GM21619 (cell line): ENCODE measurements around the gene CEP152.

Source experiments
- ATAC-seq: cut with Tn5 transposase; IDR thresholded peaks from one replicate; pipeline ENCODE4 v1.9.1; 2021; ENCODE audit not compliant: unreplicated experiment

Gene CEP152

DNA sequence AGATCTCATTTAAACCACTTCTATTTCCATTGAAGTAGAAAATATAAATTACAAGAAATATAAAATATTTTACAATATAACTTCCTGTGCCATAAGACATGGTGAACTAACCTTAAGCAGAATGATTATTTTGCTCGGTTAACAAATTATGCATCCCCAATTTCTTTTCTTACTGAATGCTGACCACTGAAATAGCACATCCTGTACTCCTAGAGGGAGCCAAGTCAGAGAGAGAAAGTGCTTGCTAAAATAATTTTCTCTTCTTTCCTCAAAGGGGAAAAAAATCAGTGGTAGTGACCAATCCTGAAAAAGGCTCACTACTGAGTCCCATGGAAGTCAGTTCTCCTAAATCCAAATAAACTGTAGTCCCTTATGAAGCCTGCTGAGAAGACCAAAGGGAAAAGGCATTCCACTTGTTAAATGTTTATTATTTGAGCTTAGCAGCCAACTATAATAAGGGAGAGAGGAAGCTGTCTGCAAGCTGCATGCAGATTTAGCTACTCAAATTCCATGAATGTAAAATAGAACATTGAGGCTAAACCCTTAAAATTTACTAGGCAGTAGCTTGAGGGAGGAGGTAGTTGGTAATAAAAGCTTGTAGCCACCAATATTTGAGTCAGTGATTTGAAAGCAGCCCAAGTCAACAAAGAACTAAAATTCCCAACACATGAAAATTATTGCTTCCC lies 33.1 kb downstream of the CEP152 start:
- ATAC-seq = no peak

- no peak for ATAC-seq
Observed at GRCh38 chr15:48775546-48775945, 35.3 kb downstream of the CEP152 start.

GRCh38 chr15:48774484-48774883 lies 36.4 kb downstream of the CEP152 start:
- ATAC-seq = no peak

- no peak for ATAC-seq
Observed at GRCh38 chr15:48766196-48766595, 44.7 kb downstream of the CEP152 start.

GRCh38 chr15:48765022-48765421 lies 45.8 kb downstream of the CEP152 start:
- ATAC-seq = no peak

GRCh38 chr15:48761393-48762158 lies 49.3 kb downstream of the CEP152 start:
- no peak for ATAC-seq

DNA sequence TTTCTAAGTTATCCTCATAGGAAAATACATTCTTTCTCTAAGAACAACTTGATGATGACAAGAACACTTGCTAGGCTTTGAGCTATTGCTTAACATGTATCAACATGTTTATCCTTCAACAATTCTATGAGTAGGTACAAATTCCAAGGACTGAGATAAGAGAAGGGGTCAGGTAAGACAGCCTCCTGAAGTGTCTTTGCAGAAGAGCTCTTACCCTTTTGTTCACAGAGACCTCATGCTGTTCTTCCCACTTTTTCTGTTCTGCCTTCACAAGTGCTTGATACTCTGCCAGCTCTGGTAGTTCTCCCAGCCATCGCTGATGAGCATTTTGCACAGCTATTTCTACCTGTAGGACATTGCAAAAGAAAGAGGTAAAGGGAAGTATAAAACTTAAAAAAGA lies 50.9 kb downstream of the CEP152 start:
- ATAC-seq = no peak

GRCh38 chr15:48757661-48758060 lies 53.2 kb downstream of the CEP152 start:
- no peak for ATAC-seq

- ATAC-seq = no peak
Observed at GRCh38 chr15:48754011-48754410, 56.9 kb downstream of the CEP152 start.

DNA sequence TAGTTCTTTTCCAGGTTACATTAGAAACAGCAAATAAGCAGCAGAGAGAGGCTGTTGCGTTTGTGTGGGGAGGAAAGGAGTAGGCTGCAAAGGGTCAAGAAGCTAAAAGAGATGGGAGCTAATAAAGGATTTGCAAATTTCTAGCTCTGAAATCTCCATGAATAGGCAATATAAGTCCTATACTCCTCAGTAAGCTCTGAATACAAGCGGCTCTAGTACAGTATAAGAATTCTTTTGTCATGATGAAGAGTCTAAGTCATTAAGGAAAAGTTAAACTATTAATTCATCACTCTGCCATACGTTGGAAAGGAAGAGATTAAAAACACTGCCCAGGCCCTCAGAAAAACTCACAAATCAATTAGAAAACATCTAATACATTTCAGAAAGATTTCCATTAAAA lies 59.3 kb downstream of the CEP152 start:
- no peak for ATAC-seq

- no peak for ATAC-seq
Observed at GRCh38 chr15:48748535-48748934, 62.3 kb downstream of the CEP152 start.

- ATAC-seq = no peak
Observed at GRCh38 chr15:48733615-48734014, 77.3 kb downstream of the CEP152 start.

GRCh38 chr15:48730506-48730905 lies 80.4 kb downstream of the CEP152 start:
- no peak for ATAC-seq

GRCh38 chr15:48723969-48724368 lies 86.9 kb downstream of the CEP152 start:
- no peak for ATAC-seq

GRCh38 chr15:48722764-48723661 lies 87.9 kb downstream of the CEP152 start:
- no peak for ATAC-seq

DNA sequence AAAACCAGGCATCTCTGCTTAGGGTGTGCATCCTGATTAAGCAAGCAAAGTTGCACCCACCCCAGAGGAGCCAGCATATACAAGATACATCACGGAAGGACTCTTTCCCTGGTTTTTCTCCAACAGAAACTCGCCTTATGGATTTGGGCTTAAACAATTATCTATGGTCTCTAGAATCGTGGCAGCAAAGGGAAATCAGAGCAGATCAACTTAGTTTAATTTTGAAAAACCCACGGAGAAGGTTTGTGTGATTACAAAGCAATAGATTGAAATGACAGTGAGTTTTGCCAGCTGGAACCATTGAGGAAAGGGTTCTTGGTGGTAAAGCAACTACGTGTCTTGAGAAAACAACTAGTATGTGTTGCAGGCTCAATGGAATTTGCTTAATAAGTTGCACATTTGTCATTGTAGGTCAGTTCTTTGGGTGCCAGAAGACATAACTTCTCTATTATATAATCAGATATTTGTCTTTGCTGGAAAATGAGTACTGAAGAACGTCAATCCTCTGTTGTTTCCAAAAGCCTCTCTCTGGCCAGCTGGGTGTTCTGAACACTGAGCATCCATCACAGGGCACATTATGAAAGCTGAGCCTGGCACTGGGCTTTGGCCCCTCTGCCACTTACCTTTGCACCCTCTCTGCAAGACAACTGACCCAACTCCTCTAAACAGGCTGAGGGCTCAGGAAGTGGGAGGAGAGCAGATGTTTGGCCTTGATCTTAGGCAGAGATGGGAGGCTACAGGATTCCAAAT lies 89.6 kb downstream of the CEP152 start:
- no peak for ATAC-seq

- no peak for ATAC-seq
Observed at GRCh38 chr15:48720646-48721045, 90.2 kb downstream of the CEP152 start.

DNA sequence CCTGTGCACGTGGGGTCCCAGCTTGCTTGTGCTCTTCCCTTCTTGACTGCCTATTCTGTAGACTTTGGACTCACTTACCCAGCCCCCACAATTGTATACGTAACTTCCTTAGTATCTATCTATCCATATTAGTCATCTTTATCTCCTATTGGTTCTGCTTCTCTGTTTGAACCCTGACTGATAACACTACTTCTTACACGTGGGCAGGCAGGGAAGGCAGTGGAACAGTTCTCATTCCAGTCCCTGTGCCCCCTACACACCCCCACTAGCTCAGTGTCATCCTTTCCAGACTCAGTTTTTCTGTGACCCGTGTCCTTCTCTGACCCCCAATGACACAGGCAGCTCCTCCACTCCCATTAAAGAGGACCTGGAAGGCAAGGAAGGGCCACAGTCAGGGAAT lies 91.2 kb downstream of the CEP152 start:
- no peak for ATAC-seq

DNA sequence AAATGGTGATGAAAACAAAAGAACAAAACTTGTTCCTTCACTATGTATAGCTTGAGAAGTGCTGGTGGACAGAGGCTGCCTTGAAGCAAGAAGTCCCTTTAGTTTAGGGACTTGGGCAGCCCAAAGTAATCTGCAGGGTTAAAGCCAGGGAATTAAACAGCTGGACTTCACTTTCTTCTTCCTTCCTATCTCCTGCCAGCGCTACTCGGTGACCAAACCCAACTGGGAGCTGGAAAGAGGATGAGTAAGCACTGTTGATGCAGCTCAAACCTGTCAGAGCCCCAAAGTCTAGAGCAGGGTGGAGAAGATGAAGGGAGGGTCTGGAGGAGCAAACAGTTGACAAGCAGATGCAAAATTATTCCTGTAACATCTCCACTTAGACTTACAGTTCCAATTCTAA lies 92.2 kb downstream of the CEP152 start:
- no peak for ATAC-seq

DNA sequence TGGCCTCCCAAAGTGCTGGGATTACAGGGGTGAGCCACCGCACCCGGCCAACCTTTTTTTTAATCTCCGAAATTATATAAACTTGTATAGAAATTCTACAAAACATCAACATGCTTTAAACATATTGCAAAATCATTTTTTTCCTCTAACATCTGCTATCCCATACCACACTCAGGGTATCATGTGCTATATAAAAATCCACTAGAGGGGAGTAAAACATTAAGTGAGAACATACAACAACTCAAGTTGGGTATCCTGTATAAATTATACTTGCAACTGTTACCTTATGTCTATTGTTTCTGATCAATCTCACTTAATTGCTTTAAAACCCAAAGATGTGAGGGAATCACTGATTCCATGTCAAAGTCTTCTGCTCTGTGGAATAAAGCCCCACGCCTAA lies 93.4 kb downstream of the CEP152 start:
- ATAC-seq = no peak

DNA sequence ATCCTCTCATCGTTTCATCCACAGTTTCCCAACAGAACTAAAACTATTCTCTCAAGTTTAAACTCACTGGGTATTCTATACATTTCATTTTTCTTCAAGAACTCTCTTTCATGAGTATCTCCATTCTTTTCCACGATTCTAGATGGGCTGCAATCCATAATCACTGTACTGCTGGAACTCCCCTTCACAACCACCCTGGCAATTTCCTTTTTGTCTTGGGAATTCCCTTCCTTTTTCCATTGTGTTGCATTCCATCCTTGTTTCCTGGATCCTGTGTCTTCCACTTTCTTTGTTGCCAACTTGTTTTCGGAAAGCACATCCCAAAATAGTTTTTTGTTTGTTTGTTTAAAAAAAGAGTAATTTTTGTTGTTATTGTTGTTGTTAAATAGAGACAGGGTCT lies 98.3 kb downstream of the CEP152 start:
- ATAC-seq = no peak
